Eye (tissue), 1 donor: Measurements from ENCODE around the gene SNTG2.
A peak's percentile ranks its signal among the peaks of the same experiment; 100 is the strongest.
"Not testable (repeated sequence)": the region's sequence is repeated elsewhere in the genome, so short reads cannot be mapped to it uniquely, and the experiment has no call there.

ENCODE experiments used
- DNase-seq: peaks from one replicate; pipeline ENCODE4 v3.0.0-alpha.2; 2015

The SNTG2 gene

GRCh38 chr2:1209761-1210160 is 259.1 kb downstream of the SNTG2 start:
- no peak for DNase-seq

DNA sequence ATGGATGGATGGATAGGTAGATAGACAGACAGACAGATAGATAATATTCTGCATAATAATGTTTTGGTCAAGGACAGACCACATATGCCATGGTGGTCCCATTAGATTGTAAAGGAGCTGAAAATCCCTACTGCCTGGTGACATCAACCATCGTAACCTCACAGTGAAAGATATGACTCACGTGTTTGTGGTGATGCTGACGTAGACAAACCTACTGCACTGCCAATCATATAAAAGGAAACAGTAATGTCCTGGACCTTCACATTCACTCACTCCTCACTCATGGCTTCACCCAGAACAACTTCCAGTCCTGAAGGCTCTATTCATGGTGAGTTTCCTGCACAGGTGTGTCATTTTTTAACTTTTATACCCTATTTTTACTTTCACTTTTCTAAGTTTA is 259.7 kb downstream of the SNTG2 start:
- no peak for DNase-seq

DNA sequence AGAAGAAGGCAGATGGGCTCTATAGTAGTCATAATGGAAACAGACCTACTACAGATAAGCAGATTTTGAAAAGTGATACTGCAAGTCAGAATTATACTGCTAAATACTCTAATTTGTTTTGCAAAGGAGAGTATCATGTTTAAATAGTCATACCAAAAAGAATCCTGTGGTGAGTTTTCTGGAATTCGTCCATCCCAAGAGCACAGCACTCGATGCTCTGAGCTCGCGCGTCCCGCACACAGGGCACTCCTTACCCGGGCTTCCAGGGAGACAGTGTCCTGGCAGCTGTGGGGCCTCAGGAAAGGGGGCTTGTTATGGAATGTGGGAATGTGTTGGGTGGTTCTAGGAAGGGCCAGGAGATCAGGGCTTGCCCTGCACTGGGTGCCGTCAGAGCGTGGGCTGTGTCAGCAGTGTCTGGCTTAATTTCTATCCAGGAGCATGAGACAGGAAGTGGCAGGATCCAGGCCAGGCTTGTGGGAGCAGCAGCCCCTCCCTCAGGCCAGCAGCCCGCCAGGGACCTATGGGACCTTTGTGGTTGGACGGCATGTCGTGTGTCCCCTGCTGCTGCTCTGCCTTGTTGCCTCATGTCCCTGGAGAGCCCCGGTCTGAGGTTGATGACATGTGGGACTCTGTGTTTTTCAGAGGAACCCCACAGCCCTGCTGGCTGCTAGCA is 269.4 kb downstream of the SNTG2 start:
- DNase-seq = peak; percentile 25

GRCh38 chr2:1222056-1222455 is 271.4 kb downstream of the SNTG2 start:
- DNase-seq = peak; percentile 38

DNA sequence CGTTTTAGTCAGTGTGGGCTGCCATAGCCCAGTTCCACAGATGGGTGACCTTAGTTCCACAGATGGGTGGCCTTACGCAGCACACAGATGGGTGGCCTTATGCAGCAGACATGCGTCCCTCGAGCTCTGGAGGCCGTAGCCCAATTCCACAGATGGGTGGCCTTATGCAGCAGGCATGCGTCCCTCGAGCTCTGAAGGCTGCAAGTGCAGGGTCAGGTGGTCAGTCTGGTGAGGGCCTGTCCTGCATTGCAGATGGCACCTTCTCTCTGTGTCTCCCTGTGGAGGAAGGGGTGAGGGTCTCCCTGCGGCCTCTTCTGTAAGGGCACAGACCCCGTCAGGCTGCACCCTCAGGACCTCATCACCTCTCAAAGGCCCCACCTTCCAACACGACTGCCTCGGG is 273.1 kb downstream of the SNTG2 start:
- no peak for DNase-seq

DNA sequence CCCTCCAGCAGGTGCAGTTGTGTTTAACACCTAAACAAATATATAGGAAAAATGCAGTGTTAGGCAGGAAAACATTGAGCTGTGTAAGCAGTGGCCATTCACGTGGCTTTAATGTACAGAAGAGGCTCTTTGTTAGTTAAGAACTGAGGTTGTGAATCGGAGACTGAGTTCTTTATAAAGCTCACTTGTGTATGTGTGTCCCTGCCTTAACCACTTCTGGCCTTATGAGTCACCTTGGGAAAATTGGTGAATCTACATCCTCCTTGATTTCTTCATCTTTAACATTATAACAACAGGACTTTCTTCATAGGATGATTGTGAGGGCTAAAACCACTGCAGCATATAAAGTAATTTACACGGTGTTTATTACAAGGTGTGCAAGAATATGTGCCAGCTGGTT is 274.3 kb downstream of the SNTG2 start:
- no peak for DNase-seq

DNA sequence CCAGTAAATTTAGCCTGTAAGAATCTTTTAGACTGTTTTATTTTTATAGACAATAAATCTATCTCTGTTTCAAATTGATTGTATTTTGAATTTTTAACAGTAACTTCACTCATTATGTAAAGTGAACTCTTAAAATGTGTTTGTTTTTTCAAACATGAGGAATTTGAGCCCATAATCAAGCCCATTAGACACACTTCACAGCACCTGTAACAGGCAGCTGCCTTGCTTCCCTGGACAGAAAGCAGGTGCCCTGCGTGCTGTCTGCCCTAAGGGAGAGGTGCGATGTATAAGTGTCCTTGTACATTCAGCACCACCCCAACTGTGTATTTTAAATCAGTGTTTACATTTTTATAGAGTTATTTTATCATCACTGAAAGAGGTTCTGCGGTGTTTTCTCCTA is 276.1 kb downstream of the SNTG2 start:
- no peak for DNase-seq

- DNase-seq = no peak
Observed at GRCh38 chr2:1227274-1227900, 276.7 kb downstream of the SNTG2 start.

- DNase-seq = not testable (repeated sequence)
Observed at GRCh38 chr2:1229596-1229995, 278.9 kb downstream of the SNTG2 start.

- no peak for DNase-seq
Observed at GRCh38 chr2:1230155-1230893, 279.7 kb downstream of the SNTG2 start.

DNA sequence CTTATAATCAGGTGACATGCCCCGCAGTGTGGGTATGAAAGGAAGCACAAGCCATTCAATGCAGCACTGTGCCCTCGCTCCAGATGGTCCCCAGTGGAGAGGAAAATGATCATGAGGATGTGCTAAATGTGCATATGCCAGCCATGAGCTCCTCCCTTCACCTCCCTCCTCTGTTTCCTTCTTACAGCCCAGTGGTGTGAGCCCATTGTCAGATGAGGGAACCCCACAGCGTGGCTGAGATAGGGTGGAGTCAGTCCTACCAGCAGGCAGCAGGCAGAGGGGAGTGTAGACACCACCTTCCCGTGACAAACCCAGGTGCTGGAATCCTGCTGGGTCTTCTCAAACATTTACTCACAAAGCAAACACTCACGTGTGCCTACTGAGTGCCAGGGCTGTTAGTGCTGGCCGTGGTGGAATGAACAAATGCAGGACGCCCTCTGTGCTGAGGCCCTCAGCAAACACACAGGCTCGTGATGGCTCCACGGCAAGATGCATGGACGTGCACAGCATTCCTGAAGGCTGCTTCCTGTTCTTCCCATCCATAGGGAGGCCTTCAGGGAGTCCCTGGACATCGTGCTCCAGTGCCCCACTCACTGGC is 280.9 kb downstream of the SNTG2 start:
- DNase-seq = no peak

- no peak for DNase-seq
Observed at GRCh38 chr2:1233281-1233680, 282.6 kb downstream of the SNTG2 start.

DNA sequence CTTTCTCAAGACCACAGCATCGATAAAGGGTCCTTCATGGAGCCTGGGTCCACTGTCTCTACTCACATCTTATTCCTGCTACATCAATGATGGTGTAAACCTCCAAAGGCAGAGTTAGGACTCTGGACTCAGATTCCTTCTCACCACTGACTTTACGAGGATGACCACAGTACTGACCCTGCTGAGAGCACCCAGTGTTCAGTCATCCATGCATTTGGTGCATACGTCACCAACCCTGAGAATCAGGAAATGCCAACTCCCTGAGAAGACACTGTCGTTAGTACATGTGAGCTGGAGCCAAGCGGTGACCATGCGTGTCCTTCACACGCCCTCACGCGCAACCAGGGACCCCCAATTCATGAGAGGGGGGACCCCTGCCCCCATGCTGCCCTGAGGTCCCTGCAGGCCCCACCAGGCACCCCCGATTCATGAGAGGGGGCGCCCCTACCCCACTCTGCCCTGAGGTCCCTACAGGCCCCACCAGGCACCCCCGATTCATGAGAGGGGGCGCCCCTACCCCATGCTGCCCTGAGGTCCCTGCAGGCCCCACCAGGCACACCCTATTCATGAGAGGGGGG is 284.2 kb downstream of the SNTG2 start:
- no peak for DNase-seq

DNA sequence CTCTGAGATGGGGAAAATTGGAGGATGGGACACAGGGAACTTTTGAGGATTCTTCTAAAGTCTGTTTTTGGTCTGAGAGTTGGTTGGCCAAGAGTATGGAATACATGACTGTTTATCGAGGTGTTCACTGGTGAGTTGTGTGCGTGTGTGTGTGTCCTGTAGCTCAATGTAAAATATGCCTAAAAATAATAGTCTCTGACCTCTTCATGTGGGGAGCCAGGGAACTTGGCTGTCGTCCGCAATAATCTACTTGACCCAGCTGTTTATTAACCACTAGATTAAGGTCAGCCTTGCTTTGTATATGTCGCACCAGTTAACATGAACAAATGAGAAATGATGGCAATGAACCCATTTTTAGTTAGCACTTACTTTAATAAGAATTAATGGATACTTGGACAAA is 285.2 kb downstream of the SNTG2 start:
- DNase-seq = no peak

DNA sequence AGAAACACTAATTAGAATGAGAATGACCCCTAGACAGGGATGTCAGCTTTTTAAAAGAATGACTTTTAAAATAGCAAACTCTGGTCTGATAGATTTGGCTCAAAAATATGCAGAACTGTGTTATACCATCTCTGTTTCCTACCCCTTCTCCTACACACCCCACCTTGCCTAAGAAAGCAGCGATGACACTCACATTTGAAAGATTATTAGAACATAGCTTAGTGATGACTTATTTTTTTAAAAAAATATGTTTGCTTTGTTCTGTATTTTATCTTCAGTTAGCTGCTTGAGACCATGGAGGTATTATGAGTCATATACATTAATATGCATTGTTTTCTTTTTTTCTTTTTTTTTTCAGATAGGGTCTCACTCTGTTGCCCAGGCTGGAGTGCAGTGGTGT is 286.0 kb downstream of the SNTG2 start:
- no peak for DNase-seq

GRCh38 chr2:1237783-1238182 is 287.1 kb downstream of the SNTG2 start:
- no peak for DNase-seq

- DNase-seq = no peak
Observed at GRCh38 chr2:1238598-1239138, 288.0 kb downstream of the SNTG2 start.

GRCh38 chr2:1245193-1245592 is 294.5 kb downstream of the SNTG2 start:
- DNase-seq = no peak

DNA sequence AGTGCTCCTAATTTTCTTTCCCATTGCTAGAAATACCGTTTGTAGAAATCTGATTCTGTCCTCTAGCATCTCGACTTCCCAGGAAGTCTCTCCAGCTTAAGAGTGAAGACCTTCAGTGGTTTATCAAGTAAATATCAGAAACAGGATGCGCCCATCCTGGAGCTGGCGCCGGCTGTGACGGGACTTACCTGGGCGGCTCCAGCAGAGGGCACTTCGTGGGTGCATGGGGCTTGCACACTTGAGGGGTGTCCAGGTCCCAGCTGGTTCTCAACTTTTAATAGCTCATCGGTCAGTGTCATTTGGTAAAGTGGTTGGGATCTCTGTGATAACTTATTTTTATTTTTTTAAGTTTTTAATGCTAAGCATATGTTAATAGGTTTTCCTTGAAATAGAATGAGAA is 295.6 kb downstream of the SNTG2 start:
- no peak for DNase-seq

- DNase-seq = no peak
Observed at GRCh38 chr2:1246991-1247390, 296.3 kb downstream of the SNTG2 start.

DNA sequence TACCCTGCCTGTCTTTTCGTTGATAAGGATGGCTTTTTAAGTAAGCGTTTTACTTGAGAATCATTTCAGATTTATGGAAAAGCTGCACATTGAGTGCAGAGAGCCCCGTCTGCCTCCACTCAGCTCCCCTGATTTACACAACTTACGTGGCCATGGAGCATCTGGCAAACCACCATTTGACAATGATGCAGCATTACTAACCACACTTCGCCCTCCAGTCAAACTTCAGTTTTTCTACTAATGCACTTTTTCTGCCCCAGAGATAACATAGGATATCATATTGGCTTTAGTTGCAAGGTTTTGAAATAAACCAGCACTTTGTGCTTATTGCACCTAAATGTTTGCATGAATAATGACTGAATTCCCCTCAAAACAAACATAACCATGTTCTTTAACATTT is 297.5 kb downstream of the SNTG2 start:
- no peak for DNase-seq

DNA sequence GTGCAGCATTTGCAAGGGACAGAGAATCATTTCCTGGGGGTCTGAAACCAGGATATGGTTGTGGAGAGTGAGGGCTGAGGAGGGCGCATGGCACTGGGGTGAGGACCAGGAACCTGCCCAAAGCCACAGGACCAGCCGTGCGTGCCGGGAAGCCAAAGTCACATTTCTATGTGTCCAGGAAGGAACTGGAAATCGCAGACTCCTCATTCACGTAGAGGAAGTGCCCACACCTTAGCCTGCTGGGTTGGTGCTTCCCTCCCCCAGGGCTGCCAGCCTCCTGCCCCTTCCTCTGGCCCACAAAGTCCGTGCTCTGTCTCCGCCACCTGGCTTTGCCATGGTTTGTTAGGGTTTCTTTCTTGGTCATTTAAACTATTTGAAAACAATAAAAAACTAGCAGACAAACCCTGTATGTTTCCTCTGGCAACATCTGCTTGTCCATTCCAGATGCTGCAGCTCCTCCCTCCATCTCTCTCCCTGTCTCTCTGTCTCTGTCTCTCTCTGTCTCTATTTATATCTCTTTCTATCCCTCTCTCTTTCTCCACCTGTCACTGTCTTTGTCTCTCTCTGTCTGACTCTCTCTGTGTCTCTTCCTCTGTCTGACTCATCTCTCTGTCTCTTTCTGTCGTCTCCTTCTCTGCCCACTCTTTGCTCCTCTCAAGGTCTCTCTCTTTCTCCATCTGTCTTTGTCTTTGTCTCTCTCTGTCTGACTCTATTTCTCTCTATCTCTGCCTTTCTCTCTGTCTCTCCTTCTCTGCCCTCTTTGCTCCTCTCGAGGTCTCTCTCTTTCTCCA is 299.4 kb downstream of the SNTG2 start:
- no peak for DNase-seq
